GM18519 (cell line): ENCODE data around the gene CLIP1.
"Not testable (repeated sequence)": the region's sequence is repeated elsewhere in the genome, so short reads cannot be mapped to it uniquely, and the experiment has no call there.

Source experiments
- ATAC-seq: cut with Tn5 transposase; IDR thresholded peaks from one replicate; pipeline ENCODE4 v1.9.1; 2021; ENCODE audit warnings: mild to moderate bottlenecking, moderate library complexity; ENCODE audit not compliant: unreplicated experiment, low FRiP score

CLIP1 gene

GRCh38 chr12:122421821-122422729, at the start of gene CLIP1:
Gene CLIP1, minus strand, starts transcription at chr12:122422669. Its CDS starts 42,217 bp downstream, at chr12:122380452.
- peak; percentile 34 for ATAC-seq

- no peak for ATAC-seq
Observed at GRCh38 chr12:122471324-122472226, 49.1 kb upstream of the CLIP1 start.

DNA sequence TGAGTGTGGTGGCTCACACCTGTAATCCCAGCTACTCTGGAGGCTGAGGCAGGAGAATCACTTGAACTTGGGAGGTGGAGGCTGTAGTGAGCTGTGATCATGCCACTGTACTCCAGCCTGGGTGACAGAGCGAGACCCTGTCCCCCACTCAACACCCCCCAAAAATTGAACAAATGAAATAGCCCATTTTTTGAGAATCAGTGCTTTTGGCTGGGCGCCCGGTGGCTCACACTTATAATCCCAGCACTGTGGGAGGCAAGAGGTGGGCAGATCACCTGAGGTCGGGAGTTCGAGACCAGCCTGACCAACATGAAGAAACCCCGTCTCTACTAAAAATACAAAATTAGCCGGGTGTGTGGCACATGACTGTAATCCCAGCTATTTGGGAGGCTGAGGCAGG, 48.1 kb upstream of the CLIP1 start:
- not testable (repeated sequence) for ATAC-seq

DNA sequence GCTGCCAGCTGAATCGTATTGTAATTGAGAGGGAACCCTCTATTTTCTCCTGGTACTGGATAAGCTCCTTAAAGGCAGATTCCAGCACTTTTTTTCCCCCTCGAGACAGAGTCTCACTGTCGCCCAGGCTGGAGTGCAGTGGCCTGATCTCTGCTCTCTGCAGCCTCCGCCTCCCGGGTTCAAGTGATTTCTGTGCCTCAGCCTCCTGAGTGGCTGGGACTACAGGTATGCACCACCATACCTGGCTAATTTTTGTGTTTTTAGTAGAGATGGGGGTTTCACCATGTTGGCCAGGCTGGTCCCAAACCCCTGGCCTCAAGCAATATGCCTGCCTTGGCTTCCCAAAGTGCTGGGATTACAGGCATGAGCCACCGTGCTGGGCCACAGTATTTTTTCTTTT, 47.4 kb upstream of the CLIP1 start:
- ATAC-seq = not testable (repeated sequence)

- ATAC-seq = no peak
Observed at GRCh38 chr12:122467983-122468382, 45.5 kb upstream of the CLIP1 start.

- ATAC-seq = not testable (repeated sequence)
Observed at GRCh38 chr12:122464317-122465042, 42.0 kb upstream of the CLIP1 start.

GRCh38 chr12:122460641-122461040, 38.2 kb upstream of the CLIP1 start:
- no peak for ATAC-seq

DNA sequence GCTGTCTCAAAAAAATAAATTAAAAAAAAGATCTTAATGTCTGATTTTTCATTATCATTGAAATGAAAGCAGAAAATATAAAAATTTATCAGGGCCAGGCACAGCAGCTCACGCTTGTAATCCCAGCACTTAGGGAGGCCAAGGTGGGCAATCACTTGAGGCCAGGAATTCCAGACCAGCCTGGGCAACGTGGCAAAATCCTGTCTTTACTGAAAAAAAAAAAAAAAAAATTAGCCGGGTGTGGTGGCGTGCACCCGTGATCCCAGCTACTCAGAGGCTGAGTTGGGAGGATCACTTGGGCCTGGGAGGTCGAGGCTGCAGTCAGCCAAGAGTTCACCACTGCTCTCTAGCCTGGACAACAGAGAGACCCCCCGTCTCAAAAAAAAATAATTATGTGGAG, 37.6 kb upstream of the CLIP1 start:
- ATAC-seq = no peak

DNA sequence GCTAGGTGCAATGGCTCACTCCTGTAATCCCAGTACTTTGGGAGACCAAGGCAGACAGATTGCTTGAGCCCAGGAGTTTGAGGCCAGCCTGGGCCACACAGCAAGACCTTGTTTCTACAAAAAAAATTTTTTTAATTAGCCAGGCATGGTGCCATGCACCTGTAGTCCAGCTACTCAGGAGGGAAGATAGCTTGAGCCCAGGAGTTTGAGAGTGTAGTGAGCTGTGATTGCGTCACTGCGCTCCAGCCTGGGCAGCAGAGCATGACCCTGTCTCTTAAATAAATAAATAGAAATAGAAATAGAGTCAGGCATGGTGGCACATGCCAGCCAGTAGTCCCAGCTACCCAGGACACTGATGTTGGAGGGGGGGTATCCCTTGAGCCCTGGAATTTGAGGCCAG, 36.7 kb upstream of the CLIP1 start:
- no peak for ATAC-seq

DNA sequence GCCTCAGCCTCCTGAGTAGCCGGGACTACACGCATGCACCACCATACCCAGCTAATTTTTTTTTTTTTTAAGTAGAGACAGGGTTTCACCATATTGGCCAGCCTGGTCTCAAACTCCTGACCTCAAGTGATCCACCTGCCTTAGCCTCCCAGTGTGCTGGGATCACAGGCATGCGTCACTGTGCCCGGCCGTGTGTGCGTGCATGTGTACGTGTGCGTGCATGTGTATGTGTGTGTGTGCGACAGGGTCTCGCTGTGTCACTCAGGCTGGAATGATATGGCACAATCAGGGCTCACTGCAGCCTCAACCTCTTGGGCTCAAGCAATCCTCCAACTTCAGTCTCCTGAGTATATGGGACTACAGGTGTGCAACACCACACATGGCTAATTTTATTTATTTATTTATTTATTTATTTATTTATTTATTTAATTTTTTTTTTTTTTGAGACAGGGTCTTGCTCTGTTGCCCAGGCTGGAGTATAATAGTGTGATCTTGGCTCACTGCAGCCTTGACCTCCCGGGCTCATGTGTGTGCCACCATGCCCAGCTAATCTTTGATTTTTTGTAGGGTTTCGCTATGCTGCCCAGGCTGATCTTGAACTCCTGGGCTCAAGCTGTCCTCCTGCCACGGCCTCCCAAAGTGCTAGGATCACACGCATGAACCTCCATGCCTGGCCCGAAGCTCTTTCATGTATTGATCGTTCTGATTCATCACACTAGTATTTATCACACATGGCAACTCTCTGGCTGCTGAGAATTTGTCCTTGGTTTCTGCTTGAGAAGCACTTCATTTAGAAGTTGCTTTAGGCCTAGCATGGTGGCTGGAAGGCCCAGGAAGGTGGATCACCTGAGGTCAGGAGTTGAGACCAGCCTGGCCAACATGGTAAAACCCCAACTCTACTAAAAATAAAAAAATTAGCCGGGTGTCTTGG, 35.9 kb upstream of the CLIP1 start:
- no peak for ATAC-seq

DNA sequence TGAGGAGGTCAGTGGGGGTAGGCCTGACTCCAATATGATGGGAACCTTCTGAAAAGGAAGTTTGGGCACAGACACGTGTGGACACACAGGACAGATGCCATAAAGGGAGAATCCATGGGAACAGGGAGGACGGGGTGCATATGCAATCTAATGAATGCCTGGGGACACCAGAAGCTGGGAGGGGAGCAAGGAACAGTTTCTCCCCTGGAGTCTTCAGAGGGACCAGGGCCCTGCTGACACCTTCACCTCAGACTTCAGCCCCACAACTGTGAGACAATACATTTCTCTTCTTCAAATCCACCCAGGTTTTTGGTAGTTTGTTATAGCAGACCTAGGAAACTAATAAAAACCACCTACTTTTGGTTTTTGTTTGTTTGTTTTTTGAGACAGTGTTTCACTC, 35.2 kb upstream of the CLIP1 start:
- no peak for ATAC-seq

GRCh38 chr12:122454739-122455138, 32.3 kb upstream of the CLIP1 start:
- ATAC-seq = no peak

DNA sequence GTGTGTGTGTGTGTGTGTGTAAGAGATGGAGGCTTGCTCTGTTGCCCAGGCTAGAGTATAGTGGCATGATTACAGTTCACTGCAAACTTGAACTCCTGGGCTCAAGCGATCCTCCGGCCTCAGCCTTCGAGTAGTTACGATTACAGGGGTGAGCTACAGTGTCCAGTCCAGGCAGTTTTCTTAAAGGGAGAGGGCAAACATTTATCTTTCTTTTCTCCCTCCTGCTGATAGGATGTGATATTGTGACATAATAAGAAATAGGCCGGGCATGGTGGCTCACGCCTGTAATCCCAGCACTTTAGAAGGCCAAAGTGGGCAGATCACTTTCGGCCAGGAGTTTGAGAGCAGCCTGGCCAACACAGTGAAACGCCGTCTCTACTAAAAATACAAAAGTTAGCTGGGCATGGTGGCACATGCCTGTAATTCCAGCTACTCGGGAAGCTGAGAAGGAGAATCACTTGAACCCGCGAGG, 31.8 kb upstream of the CLIP1 start:
- no peak for ATAC-seq

DNA sequence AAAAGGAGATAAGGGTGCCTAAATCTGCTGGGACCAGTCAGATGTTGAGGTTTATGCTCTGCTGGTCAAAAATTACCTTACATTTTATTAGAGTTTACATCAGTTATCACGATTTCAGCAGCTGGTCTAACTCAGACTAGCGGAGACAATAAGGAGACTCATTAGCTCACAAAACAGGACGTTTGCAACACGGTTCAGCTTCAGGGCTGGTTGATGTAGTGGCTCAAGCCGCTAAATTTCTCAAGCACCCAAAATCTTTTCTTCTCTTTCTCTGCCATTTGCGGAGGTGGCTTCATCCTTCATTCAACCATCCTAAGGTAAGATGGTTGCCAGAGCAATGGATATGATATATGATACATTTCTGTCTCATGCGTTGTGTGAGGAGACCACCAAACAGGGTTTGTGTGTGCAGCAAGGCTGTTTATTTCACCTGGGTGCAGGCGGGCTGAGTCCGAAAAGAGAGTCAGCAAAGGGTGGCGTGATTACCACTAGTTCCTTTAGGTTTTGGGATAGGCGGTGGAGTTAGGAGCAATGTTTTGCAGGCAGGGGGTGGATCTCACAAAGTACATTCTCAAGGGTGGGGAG, 30.3 kb upstream of the CLIP1 start:
- no peak for ATAC-seq

- ATAC-seq = no peak
Observed at GRCh38 chr12:122449317-122449716, 26.8 kb upstream of the CLIP1 start.

- not testable (repeated sequence) for ATAC-seq
Observed at GRCh38 chr12:122447825-122448224, 25.4 kb upstream of the CLIP1 start.

DNA sequence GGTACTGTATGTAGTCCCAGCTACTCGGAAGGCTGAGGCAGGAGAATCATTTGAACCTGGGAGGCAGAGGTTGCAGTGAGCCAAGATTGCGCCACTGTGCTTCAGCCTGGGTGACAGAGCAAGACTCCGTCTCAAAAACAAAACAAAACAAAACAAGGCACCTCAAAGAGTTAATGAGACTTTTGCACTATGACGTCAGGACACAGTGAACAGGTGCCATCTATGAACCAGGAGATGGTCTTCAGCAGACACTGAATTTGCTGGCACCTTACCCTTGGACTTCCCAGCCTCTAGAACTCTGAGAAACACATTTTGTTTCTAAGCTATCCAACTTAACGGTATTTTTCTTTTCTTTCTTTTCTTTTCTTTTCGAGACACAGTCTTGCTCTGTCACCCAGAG, 23.9 kb upstream of the CLIP1 start:
- ATAC-seq = not testable (repeated sequence)

DNA sequence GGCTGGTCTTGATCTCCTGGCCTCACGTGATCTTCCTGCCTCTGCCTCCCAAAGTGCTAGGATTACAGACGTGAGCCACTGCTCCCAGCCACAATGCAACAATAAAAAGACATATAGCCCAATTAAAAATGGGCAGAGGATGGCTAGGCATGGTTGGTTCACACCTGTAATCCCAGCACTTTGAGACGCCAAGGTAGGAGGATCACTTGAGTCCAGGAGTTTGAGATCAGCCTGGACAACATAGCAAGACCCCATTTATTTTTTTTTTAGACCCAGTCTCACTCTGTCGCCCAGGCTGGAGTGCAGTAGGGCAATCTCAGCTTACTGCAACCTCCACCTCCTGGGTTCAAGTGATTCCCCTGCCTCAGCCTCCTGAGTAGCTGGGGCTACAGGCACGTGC, 21.6 kb upstream of the CLIP1 start:
- not testable (repeated sequence) for ATAC-seq

DNA sequence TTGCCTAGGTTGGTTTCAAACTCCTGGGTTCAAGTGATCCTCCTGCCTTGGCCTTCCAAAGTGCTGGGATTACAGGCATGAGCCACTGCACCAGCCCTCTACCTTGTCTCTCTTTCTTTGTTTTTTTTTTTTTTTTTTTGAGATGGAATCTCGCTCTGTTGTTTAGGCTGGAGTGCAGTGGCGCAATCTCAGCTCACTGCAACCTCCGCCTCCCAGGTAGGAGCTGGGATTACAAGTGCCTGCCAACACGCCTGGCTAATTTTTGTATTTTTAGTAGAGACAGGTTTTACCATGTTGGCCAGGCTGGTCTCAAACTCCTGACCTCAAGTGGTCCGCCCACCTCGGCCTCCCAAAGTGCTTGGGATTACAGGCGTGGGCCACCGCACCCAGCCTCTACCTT, 16.4 kb upstream of the CLIP1 start:
- ATAC-seq = not testable (repeated sequence)
